ENCODE measurements around the gene MEIS2.

MEIS2 gene

DNA sequence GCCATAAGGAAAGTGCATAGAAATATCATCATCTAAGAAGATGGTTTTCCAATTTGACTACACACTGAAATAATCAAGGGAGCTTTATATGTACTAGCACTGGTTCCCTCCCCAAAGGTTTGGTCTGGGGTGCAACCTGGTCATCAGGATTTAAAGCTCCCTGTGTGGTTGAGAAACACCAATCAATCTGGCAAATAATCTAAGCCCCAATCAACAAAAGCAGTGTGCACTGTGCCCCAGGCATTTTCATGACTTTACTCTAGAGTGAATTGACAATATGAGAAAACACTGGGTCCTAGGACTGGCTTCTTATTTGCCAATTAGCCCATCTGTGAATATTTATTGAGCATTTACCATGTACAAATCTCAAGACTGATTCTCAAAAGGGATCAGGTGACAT, 255.1 kb downstream of the MEIS2 start:
- no peak overlapping the region for H3K27ac ChIP-seq (ENCODE audit: low read depth in 2 of 2, low read length in 2 of 2)
- no peak overlapping the region for H3K9ac ChIP-seq (ENCODE audit: low read depth in 1 of 2, low read length in 2 of 2)
- H3K27me3 ChIP-seq (ENCODE audit: control insufficient read depth in 2 of 2, insufficient read depth in 2 of 2, low read length in 2 of 2), result no peaks in the 10 kb centered on the region
- no peaks in the 10 kb centered on the region for H3K4me1 ChIP-seq (ENCODE audit: control insufficient read depth in 2 of 2, insufficient read depth in 2 of 2, low read length in 2 of 2)
- no peak overlapping the region for H3K4me3 ChIP-seq (ENCODE audit: low read length in 2 of 2)
- no peaks in the 10 kb centered on the region for H3K36me3 ChIP-seq (ENCODE audit: control insufficient read depth in 2 of 2, insufficient read depth in 2 of 2, low read length in 2 of 2)
- no peaks in the 10 kb centered on the region for H3K9me3 ChIP-seq (ENCODE audit: control insufficient read depth in 2 of 2, low read length in 2 of 2)

DNA sequence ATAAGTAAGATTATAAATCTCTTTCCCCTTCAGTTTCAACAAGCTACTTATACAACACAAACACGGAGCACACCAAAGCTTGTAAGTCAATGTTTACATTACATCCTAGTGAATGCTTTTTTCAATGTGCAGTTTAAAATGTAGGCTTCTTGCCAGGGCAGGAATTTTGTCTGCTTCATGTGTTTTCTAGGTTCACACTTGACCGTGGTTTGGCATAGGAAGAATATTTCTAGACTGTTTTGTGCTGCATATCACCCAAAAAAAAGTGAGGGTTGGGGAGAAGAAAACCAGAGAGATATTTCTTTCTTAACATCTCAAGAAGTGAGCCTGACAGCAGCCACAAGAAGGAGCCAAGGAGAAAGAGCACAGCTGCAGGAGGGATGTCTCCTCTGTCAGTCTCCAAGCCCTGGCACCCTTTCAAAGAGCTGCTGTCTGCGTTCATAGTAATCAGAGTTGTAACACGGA, 255.8 kb downstream of the MEIS2 start:
- Histone ChIP-seq H3K36me3 (ENCODE audit: control insufficient read depth in 2 of 2, insufficient read depth in 2 of 2, low read length in 2 of 2) (no peaks in the 10 kb centered on the region), H3K4me3 (ENCODE audit: low read length in 2 of 2) (no peak overlapping the region), H3K4me1 (ENCODE audit: control insufficient read depth in 2 of 2, insufficient read depth in 2 of 2, low read length in 2 of 2) (no peaks in the 10 kb centered on the region), H3K27ac (ENCODE audit: low read depth in 2 of 2, low read length in 2 of 2) (no peak overlapping the region), H3K9ac (ENCODE audit: low read depth in 1 of 2, low read length in 2 of 2) (no peak overlapping the region), H3K27me3 (ENCODE audit: control insufficient read depth in 2 of 2, insufficient read depth in 2 of 2, low read length in 2 of 2) (no peaks in the 10 kb centered on the region), H3K9me3 (ENCODE audit: control insufficient read depth in 2 of 2, low read length in 2 of 2) (no peaks in the 10 kb centered on the region)

DNA sequence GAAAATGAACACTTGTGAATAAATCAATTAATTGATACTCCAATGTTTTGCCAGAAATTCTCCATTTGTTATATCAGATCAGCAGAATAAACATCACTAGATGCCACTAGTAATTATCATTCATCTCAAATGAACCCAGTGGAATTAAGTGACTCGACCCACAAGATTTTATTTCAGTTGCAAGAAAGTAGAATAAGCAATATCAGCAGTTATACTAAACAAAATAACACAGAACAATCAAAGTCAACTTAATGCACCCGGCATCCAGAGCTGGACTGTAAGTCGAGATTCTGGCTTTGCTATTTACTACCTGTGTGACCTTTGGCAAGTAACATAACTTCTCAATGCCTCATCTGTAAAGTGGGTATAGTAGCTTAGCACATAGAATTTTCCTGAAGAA, 256.5 kb downstream of the MEIS2 start:
- Histone ChIP-seq H3K4me1 (ENCODE audit: control insufficient read depth in 2 of 2, insufficient read depth in 2 of 2, low read length in 2 of 2) (no peaks in the 10 kb centered on the region), H3K36me3 (ENCODE audit: control insufficient read depth in 2 of 2, insufficient read depth in 2 of 2, low read length in 2 of 2) (no peaks in the 10 kb centered on the region), H3K9ac (ENCODE audit: low read depth in 1 of 2, low read length in 2 of 2) (no peak overlapping the region), H3K4me3 (ENCODE audit: low read length in 2 of 2) (no peak overlapping the region), H3K27me3 (ENCODE audit: control insufficient read depth in 2 of 2, insufficient read depth in 2 of 2, low read length in 2 of 2) (no peaks in the 10 kb centered on the region), H3K9me3 (ENCODE audit: control insufficient read depth in 2 of 2, low read length in 2 of 2) (no peaks in the 10 kb centered on the region), H3K27ac (ENCODE audit: low read depth in 2 of 2, low read length in 2 of 2) (no peak overlapping the region)

DNA sequence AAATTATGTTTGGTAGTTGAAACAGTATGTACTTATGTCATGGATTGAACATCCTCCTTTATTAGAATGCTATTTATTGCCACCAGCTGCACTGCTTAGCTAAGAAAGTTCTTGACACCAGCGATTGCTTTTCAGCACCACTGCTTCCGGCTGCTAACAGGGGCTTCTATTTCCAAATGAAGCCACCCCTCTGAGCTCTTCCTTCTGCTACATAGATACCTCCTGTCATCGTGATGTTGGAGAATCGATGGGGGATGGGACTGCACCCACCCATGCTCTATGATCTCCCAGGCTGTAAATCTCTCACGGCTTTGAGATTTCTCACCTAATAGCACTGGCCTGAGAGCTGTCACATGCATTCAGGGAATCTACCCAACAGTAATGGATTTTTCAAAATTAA, 259.2 kb downstream of the MEIS2 start:
- H3K4me1 ChIP-seq (ENCODE audit: control insufficient read depth in 2 of 2, insufficient read depth in 2 of 2, low read length in 2 of 2), result no peaks in the 10 kb centered on the region
- no peaks in the 10 kb centered on the region for H3K9me3 ChIP-seq (ENCODE audit: control insufficient read depth in 2 of 2, low read length in 2 of 2)
- no peaks in the 10 kb centered on the region for H3K27me3 ChIP-seq (ENCODE audit: control insufficient read depth in 2 of 2, insufficient read depth in 2 of 2, low read length in 2 of 2)
- H3K27ac ChIP-seq (ENCODE audit: low read depth in 2 of 2, low read length in 2 of 2), result no peak overlapping the region
- H3K4me3 ChIP-seq (ENCODE audit: low read length in 2 of 2), result no peak overlapping the region
- H3K9ac ChIP-seq (ENCODE audit: low read depth in 1 of 2, low read length in 2 of 2), result no peak overlapping the region
- no peaks in the 10 kb centered on the region for H3K36me3 ChIP-seq (ENCODE audit: control insufficient read depth in 2 of 2, insufficient read depth in 2 of 2, low read length in 2 of 2)
